ENCODE measurements around the gene TFIP11.

- TF ChIP-seq ZNF707 (tag by site-specific recombination; IDR thresholded peaks at IDR 0.05), result no peak
- TF ChIP-seq ZNF19 (tag by site-specific recombination; IDR thresholded peaks at IDR 0.05; ENCODE audit: low read depth), result no peak
- no peak for TF ChIP-seq ZNF362 (tag by site-specific recombination; IDR thresholded peaks at IDR 0.05)
- no peak for TF ChIP-seq CTCF (tag by site-specific recombination; IDR thresholded peaks at IDR 0.05)
- no peak for TF ChIP-seq ZNF791 (tag by site-specific recombination; IDR thresholded peaks at IDR 0.05)
- TF ChIP-seq GLI4 (tag by site-specific recombination; IDR thresholded peaks at IDR 0.05), result no peak
- no peak for TF ChIP-seq REST (tag by site-specific recombination; IDR thresholded peaks at IDR 0.05)
- no peak for TF ChIP-seq SALL2 (tag by site-specific recombination; IDR thresholded peaks at IDR 0.05; ENCODE audit: borderline replicate concordance)
- TF ChIP-seq ZSCAN23 (tag by site-specific recombination; IDR thresholded peaks at IDR 0.05), result no peak
- TF ChIP-seq, protein P1, sequence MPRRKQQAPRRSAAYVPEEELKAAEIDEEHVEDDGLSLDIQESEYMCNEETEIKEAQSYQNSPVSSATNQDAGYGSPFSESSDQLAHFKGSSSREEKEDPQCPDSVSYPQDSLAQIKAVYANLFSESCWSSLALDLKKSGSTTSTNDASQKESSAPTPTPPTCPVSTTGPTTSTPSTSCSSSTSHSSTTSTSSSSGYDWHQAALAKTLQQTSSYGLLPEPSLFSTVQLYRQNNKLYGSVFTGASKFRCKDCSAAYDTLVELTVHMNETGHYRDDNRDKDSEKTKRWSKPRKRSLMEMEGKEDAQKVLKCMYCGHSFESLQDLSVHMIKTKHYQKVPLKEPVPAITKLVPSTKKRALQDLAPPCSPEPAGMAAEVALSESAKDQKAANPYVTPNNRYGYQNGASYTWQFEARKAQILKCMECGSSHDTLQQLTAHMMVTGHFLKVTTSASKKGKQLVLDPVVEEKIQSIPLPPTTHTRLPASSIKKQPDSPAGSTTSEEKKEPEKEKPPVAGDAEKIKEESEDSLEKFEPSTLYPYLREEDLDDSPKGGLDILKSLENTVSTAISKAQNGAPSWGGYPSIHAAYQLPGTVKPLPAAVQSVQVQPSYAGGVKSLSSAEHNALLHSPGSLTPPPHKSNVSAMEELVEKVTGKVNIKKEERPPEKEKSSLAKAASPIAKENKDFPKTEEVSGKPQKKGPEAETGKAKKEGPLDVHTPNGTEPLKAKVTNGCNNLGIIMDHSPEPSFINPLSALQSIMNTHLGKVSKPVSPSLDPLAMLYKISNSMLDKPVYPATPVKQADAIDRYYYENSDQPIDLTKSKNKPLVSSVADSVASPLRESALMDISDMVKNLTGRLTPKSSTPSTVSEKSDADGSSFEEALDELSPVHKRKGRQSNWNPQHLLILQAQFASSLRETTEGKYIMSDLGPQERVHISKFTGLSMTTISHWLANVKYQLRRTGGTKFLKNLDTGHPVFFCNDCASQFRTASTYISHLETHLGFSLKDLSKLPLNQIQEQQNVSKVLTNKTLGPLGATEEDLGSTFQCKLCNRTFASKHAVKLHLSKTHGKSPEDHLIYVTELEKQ (tag by site-specific recombination; IDR thresholded peaks at IDR 0.05; ENCODE audit: borderline replicate concordance), result no peak
- no peak for TF ChIP-seq MZF1 (tag by site-specific recombination; IDR thresholded peaks at IDR 0.05; ENCODE audit: borderline replicate concordance)
These were observed 70.1 kb downstream of the TFIP11 start for GRCh38 chr22:26442086-26442756.

Data from HEK293 (cell line).